GM10266 (cell line): ENCODE results near the gene NFATC2.

Source experiments
- DNase-seq: peaks from one replicate; pipeline ENCODE4 v3.0.0; 2012; ENCODE audit errors: extremely low spot score
- TF ChIP-seq, protein P1 (sequence below): IDR thresholded peaks from 2 replicates; pipeline ENCODE4 v1.5.1; 2012; ENCODE audit warnings: mild to moderate bottlenecking, low read depth; ENCODE audit not compliant: control insufficient read depth, insufficient read depth; ENCODE audit errors: missing control alignments

The NFATC2 gene

DNA sequence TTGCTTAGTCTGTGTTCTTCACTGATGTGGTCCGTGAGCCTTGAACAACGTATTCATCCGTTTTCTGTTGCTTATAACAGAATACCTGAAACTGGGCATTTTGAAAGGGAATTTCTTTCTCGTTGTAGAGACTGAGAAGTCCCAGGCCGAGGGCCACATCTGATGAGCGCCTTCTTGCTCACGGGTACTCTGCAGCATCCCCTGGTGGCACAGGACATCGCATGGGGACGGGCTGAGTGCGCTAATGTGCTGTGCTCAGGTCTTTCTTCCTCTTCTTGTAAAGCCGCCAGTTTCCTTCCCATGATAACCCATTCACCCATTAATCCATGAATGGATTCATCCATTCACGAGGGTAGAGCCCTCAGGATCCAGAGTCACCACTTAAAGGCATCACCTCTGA, 161.0 kb downstream of the NFATC2 start:
- TF ChIP-seq, protein P1, sequence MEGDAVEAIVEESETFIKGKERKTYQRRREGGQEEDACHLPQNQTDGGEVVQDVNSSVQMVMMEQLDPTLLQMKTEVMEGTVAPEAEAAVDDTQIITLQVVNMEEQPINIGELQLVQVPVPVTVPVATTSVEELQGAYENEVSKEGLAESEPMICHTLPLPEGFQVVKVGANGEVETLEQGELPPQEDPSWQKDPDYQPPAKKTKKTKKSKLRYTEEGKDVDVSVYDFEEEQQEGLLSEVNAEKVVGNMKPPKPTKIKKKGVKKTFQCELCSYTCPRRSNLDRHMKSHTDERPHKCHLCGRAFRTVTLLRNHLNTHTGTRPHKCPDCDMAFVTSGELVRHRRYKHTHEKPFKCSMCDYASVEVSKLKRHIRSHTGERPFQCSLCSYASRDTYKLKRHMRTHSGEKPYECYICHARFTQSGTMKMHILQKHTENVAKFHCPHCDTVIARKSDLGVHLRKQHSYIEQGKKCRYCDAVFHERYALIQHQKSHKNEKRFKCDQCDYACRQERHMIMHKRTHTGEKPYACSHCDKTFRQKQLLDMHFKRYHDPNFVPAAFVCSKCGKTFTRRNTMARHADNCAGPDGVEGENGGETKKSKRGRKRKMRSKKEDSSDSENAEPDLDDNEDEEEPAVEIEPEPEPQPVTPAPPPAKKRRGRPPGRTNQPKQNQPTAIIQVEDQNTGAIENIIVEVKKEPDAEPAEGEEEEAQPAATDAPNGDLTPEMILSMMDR, result no peak
- no peak for DNase-seq

DNA sequence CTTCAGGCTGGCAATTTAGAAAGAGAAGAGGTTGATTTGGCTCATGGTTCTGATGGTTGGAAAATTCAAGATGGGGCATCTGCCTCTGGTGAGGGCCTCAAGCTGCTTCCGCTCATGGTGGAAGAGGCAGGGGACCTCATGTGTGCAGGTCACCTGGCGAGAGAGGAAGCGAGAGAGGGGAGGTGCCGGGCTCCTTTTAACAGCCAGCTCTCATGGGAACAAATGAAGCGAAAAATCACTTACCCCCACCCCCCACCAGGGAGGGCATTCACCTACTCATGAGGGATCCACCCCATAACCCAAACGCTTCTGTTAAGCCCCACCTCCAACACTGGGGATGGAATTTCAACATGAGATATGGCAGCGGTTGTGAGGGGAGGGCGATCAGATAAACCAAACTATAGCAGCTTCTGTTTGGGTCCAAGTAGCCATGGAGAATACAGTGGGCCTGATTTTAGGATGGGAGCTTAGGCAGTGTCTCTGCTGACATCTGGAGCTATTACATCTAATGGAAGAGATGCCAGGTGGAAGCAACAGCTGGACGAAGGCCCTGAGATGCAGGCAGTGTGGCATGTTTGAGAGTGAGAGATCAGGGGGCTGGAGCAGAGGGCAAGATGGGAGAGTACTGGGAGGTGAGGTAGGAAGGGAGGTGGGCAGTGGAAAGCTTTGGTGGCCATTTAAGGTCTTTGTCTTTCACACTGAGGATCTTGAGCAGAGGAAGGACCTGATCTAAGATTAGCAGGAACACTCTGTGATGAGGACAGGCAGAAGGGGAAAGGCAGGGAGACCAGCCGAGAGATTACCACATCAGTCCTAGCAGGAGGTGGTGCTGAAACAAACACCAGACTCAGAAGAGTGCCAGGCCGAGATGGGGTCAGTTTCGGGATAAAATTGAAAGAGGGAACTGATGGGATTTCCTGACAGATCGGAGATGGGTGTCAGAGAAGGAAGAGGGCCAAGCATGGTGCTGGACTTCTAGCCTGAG, 161.8 kb downstream of the NFATC2 start:
- no peak for DNase-seq
- TF ChIP-seq, protein P1, result no peak

DNA sequence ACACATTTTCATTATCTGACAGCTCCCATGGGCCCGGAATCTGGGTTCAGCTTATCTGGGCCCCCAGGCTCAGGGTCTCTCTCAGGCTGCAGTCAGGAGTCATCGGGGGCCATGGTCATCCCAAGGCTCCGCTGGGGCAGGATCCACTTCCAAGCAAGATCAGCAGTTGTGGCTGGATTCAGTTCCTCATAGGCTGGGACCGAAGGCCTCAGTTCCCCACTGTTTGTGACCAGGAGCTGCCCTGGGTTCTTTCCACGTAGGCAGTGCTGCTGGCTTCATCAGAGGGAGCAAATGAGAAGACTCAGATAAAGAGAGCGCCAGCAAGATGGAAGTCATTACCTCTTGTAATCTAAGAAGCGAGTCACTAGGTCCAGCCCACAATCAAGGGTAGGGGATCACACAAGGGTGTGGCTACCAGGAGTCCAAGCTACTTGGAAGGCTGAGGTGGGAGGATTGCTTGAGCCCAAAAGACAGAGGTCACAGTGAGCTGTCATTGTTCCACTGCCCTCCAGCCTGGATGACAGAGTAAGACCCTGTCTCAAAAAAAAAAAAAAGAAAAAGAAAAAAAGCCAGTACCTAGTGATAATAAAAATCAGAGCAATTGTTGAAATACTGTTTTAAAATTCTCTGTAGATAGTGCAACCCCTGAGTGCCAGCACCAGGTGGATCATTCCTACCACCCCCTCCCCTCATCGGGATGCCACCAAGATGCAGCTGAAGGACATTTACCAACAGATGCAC, 162.7 kb downstream of the NFATC2 start:
- no peak for DNase-seq
- TF ChIP-seq, protein P1, result no peak

DNA sequence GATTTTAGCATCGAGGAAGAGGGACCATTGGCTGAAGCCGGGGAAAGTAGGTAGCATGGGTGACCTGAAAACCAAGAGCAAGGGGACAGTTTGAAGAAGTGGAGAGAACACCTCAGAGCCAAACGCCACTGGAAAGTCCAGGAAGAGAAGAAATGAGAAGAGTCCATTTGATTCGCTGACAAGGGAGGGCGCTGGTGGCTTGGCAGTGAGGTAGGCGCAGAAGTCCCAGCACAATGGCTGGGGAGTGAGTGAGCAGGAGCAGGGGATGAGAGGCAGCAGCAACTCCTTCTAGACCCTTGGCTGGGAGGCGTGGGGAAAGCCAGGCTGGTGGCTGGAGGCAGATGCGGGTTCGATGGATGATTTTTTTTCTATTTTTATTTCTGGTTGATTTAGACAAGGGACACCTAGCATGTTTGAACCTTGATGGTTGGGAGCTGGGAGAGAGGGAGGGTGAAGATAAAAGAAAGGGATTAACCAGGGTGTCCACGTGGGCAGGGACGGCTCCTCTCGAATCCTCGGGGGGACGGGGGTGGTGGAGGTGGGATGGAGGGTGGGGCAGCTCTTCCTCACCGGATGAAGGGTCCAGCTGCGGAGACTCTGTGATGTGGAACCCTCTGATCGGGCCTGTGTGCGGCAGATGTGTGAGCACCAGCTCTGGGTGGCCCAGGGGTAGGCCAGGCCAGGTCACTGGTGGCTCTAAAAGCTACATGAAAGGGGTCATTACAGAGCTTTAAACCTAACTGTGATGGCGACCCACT, 164.2 kb downstream of the NFATC2 start:
- DNase-seq, result no peak
- TF ChIP-seq, protein P1, result peak; percentile 34

DNA sequence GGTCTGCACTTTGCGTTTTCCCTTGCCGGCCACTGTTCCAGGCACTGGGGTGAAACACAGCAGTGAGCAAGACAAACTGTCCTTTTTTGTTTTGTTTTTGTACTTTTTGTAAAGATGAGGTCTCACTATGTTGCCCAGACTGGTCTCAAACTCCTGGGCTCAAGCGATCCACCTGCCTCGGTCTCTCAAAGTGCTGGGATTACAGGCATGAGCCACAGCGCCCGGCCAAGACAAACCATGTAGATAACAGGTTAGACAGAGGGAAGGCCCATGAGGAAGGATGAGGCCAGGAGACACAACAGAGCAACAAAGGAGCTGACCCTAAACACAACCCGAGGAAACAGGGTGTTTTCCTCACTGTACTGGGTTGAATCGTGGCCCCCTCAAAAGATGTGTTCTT, 165.4 kb downstream of the NFATC2 start:
- no peak for DNase-seq
- TF ChIP-seq, protein P1, result no peak

DNA sequence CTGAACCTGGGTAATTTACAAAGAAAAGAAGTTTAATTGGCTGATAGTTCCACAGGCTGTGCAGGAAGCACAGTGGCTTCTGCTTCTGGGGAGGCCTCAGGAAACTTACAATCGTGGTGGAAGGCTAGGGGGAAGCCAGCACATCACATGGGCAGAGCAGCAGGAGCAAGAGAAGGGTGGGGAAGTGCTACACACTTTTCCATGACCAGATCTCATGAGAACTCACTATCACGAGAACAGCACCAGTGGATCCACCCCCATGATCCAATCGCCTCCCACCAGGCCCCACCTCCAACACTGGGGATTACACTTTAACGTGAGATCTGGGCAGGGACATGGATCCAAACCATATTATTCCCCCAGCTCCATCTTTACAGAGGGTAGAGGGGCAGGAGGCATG, 166.4 kb downstream of the NFATC2 start:
- no peak for DNase-seq
- TF ChIP-seq, protein P1, result no peak
